NCI-H1092 treated with DMSO at 0.1 percent for 48 hours (cell line): Measurements from ENCODE around the gene C5orf47.

Experiments used
- DNase-seq: peaks from one replicate; lab custom pipeline; 2025; lab: John Stamatoyannopoulos, UW

C5orf47 gene

DNA sequence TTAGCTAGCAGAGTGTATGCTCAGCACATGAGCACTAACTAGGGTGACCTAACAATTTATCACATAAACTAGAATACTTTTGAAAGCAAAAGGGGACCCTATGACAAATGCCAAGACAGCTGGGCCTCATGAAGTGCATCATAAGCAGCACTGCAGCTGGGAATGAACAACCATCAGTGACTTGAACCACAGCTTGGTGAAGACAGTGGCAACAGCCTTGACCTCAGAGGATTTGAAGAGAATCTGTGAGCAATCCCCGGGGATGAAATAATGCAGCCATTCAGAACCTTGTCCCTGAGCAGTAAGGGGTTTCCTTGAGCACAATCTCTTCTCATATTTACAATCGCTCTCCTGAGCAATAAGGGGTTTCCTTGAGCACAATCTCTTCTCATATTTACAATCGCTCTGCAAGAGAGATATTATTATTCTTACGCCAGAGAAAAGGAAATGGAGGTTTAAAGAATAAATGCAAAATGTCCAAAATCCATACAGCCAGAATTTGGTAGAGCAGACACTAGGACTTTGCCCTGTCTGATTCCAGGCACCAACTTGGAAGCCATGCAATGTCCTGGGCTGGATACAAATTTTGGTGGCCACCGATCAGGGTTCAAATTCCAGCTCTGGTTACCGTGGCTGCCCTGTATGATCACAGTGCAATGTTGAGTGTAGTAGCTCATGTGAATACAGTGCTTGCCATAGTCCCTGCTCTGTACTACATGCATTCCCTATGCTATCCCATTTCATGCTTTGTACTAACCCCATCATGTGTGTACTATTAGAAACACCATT, 55.7 kb downstream of the C5orf47 start:
- DNase-seq, result no peak

DNA sequence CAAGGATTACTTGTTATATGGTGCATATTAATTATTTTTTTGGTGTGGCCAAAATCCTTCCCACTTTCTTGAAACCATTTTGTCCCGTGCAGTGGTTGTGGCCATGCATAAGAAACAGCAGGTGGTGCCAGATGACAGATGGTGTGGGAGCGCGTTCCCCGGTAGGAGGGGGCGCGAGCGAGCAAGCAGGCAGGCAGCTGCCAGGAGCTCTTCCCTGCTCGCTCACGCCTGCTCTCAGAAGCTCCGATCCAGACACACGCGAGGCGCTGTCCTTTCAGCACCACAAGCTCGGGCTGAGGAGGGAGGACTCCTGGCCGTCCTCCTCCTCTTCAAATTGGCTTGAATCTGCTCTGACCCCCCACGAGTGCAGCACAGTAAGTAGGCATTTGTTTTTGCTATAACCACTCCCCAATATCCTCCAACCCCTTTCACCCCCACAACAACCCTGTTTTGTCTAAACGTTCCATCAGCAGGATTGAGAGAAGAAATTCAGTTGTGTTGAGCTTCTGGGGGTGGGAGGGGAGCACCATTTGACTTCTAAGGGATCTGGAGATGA, 56.6 kb downstream of the C5orf47 start, which contains the start of gene NSG2:
Gene NSG2, plus strand, starts transcription at position 237 of the 556 bp plus-strand sequence. CDS start 1,050 bp downstream, outside the sequence.
- peak; percentile 68 for DNase-seq

DNA sequence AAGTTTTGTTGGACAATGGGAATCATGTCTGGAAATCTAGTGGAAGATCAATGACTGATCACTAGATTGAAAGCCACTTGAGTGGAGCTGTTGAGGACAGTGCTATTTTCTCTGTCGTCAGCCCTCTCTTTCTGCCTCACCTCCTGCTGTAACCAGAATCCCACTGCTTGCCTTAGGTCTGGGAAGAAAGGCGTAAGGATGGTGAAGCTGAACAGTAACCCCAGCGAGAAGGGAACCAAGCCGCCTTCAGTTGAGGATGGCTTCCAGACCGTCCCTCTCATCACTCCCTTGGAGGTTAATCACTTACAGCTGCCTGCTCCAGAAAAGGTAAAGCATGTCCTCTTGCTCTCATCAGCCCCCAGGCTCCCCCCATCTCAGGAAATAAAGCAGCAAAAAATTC, 57.6 kb downstream of the C5orf47 start:
- no peak for DNase-seq

- no peak for DNase-seq
These were observed 58.6 kb downstream of the C5orf47 start for GRCh38 chr5:174047472-174048099.

DNA sequence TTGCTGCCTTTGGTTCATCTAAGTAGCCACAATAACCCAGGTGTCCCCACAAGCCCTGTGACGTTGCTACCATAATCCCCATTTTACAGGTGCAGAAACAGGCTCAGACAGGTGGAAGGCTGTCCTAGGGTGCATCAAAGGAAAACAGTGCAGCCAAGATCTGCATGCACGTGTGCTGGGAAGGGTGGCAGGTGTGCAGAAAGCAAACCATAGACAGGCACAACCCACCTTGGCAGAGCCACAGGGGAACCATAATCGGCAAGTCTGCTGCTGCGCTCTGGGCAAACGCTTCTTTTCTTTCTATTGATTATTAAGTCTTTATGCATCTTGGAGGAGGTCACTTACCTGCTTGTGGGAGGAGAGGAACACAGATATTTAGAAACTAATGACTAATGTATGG, 63.7 kb downstream of the C5orf47 start:
- DNase-seq, result no peak

DNA sequence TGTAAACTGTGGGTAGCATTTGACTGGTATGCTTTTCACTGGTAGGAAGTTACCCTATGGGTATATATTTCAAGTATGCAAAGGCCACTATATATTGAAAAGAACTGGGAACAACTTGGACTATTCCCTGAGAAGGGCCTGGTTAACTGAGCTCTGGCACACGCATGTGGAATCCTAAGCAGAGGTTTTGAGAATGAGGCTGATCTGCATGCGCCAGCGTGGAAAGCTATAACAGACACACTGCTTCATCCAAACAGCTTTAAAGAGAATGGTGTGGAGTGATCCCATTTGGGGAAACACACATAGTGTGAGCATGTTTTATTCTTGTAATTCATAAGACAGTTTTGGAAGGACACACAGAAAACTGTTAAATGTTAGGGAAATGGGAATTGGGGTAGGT, 64.9 kb downstream of the C5orf47 start:
- no peak for DNase-seq
